Nephron (organoid): ENCODE data around the gene BOD1L1.

Source experiments
- H3K27ac Mint-ChIP-seq, 3 experiments: 2 replicates each; pipeline ENCODE4 v1.8.0; 2020; ENCODE audit warnings: mixed read lengths in 3 of 3, mild to moderate bottlenecking in 2 of 3, moderate library complexity in 1 of 3
- H3K27me3 Mint-ChIP-seq: 2 replicates; pipeline ENCODE4 v1.8.0; 2021; ENCODE audit warnings: low read depth, mild to moderate bottlenecking, moderate library complexity, mixed read lengths
- H3K36me3 Mint-ChIP-seq: 2 replicates; pipeline ENCODE4 v1.8.0; 2020; ENCODE audit warnings: low read depth, mixed read lengths
- H3K4me1 Mint-ChIP-seq: 2 replicates; pipeline ENCODE4 v1.8.0; 2020; ENCODE audit warnings: mixed read lengths
- H3K4me3 Mint-ChIP-seq, 3 experiments: 2 replicates each; pipeline ENCODE4 v1.8.0; 2020; ENCODE audit warnings: mild to moderate bottlenecking in 3 of 3, mixed read lengths in 3 of 3, moderate library complexity in 2 of 3
- H3K9me3 Mint-ChIP-seq: 2 replicates; pipeline ENCODE4 v1.8.0; 2020; ENCODE audit warnings: mixed read lengths
- TF ChIP-seq, protein P1 (sequence below), 3 experiments: fragments of 200-600 bp; sonication (generic); IDR thresholded peaks; one replicate each; pipeline ENCODE4 v1.5.0; 2021; ENCODE audit warnings: antibody characterized with exemption in 3 of 3; ENCODE audit not compliant: unreplicated experiment in 3 of 3

Gene BOD1L1

GRCh38 chr4:13659341-13660070, 32.0 kb upstream of the BOD1L1 start:
- H3K4me1 Mint-ChIP-seq: no peaks in the 10 kb centered on the region
- no peaks in the 10 kb centered on the region for H3K36me3 Mint-ChIP-seq
- H3K27ac Mint-ChIP-seq: no peak overlapping the region
- TF ChIP-seq, protein P1, sequence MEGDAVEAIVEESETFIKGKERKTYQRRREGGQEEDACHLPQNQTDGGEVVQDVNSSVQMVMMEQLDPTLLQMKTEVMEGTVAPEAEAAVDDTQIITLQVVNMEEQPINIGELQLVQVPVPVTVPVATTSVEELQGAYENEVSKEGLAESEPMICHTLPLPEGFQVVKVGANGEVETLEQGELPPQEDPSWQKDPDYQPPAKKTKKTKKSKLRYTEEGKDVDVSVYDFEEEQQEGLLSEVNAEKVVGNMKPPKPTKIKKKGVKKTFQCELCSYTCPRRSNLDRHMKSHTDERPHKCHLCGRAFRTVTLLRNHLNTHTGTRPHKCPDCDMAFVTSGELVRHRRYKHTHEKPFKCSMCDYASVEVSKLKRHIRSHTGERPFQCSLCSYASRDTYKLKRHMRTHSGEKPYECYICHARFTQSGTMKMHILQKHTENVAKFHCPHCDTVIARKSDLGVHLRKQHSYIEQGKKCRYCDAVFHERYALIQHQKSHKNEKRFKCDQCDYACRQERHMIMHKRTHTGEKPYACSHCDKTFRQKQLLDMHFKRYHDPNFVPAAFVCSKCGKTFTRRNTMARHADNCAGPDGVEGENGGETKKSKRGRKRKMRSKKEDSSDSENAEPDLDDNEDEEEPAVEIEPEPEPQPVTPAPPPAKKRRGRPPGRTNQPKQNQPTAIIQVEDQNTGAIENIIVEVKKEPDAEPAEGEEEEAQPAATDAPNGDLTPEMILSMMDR (IDR thresholded peaks at IDR 0.05; ENCODE audit: unreplicated experiment in 3 of 3): no peak
- H3K4me3 Mint-ChIP-seq: no peak overlapping the region
- H3K27me3 Mint-ChIP-seq: peaks cover 4% of the 10 kb centered on the region
- peaks cover 4% of the 10 kb centered on the region for H3K9me3 Mint-ChIP-seq

DNA sequence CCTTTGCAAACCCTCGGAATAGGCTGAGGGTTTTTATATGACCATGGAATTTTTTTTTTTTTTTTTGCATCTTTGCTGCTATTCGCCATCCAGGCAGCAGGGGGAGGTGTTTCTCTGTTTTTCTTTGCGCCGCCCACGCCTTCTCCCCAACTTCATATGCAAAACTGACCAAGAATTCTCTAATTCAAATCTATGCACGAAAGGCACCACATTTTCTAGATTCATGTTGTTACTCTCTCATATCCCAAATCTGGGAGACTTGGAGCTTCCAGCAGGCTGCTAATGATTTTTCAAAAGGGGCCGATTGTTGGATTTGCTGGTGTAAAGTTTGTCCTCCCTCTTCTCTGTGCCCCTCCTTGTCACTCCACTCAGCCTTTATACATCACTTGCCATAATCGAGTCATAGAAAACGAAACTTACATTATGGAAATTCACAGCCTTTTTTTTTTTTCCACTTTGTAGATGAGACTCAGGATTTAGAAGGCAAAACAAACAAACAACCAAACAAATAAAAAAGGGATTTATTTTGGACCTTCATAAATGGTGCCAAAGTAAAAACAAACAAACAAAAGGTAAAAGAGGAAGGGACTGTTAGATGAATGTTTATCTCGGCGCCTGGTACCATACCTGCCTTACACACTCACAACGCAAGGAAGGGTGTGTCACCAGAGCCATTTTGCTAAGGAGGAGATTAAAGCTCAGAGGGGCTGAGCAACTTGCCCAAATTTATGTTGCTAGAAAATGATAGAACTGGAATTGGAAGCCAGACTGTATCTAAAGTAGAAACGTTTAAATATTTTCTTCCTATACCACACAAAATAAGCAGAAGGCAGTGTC, 29.3 kb upstream of the BOD1L1 start:
- H3K36me3 Mint-ChIP-seq: no peaks in the 10 kb centered on the region
- H3K9me3 Mint-ChIP-seq: peaks cover 4% of the 10 kb centered on the region
- peak overlapping the region; percentile 16 to 71 (median 36) for H3K4me3 Mint-ChIP-seq
- TF ChIP-seq, protein P1 (IDR thresholded peaks at IDR 0.05; ENCODE audit: unreplicated experiment in 3 of 3): peak; percentile 68 to 81 (median 76)
- peaks cover 5% of the 10 kb centered on the region for H3K4me1 Mint-ChIP-seq
- peaks cover 4% of the 10 kb centered on the region for H3K27me3 Mint-ChIP-seq
- H3K27ac Mint-ChIP-seq: peak overlapping the region in 2 of 3 experiments; percentile 10 to 41

- Mint-ChIP-seq H3K4me3 (peak overlapping the region; percentile 83 to 91 (median 87)), H3K9me3 (no peaks in the 10 kb centered on the region), H3K4me1 (peaks cover 5% of the 10 kb centered on the region), H3K27ac (peak overlapping the region; percentile 4 to 85 (median 26)), H3K36me3 (no peaks in the 10 kb centered on the region), H3K27me3 (peaks cover 9% of the 10 kb centered on the region)
- TF ChIP-seq, protein P1 (IDR thresholded peaks at IDR 0.05; ENCODE audit: unreplicated experiment in 3 of 3): peak; percentile 82 to 89 (median 88)
Observed at GRCh38 chr4:13654162-13654797, 26.8 kb upstream of the BOD1L1 start.

GRCh38 chr4:13653766-13654161, 26.2 kb upstream of the BOD1L1 start:
- peaks cover 5% of the 10 kb centered on the region for H3K4me1 Mint-ChIP-seq
- H3K27ac Mint-ChIP-seq: peak overlapping the region in 2 of 3 experiments; percentile 4 to 85
- H3K4me3 Mint-ChIP-seq: peak overlapping the region in 2 of 3 experiments; percentile 83 to 87
- H3K27me3 Mint-ChIP-seq: peaks cover 9% of the 10 kb centered on the region
- no peaks in the 10 kb centered on the region for H3K36me3 Mint-ChIP-seq
- TF ChIP-seq, protein P1 (IDR thresholded peaks at IDR 0.05; ENCODE audit: unreplicated experiment in 3 of 3): no peak
- no peaks in the 10 kb centered on the region for H3K9me3 Mint-ChIP-seq

DNA sequence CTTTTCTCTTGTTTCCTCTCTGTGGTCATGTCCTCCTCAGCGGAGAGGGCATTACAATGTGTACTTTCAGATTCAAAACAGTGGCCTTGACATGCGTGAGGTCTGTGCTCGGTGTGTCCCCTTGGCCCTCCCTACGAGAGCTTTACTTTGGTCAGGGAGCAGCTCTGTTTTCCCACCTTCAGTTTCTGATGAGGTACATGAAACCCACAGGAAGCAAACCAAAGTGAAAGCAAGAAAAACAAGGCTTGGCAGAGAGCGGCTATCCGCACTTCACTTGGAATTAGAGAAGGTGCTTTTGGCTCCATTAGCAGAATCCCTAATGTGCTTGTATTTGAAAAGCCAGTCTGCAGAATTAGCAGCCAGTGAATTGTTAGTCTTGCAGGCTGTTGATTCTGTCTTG, 19.5 kb upstream of the BOD1L1 start:
- Mint-ChIP-seq H3K4me1 (peaks cover 6% of the 10 kb centered on the region), H3K36me3 (no peaks in the 10 kb centered on the region), H3K27me3 (peaks cover 14% of the 10 kb centered on the region), H3K27ac (no peak overlapping the region), H3K4me3 (no peak overlapping the region), H3K9me3 (no peaks in the 10 kb centered on the region)
- TF ChIP-seq, protein P1 (IDR thresholded peaks at IDR 0.05; ENCODE audit: unreplicated experiment in 3 of 3): no peak
